HFF-Myc (cell line): Measurements from ENCODE around the gene MYCT1.
"Not testable (repeated sequence)": the region's sequence is repeated elsewhere in the genome, so short reads cannot be mapped to it uniquely, and the experiment has no call there.

Experiments used
- DNase-seq: peaks from one replicate; pipeline ENCODE4 v3.0.0-alpha.2; 2011; ENCODE audit warnings: low read depth; ENCODE audit errors: extremely low read depth
- H3K4me3 ChIP-seq: replicated peaks from 2 replicates; pipeline ENCODE4 v1.5.1; 2011; ENCODE audit warnings: low read depth, mild to moderate bottlenecking, control low read depth, low read length
- TF ChIP-seq, protein P1 (sequence below): IDR thresholded peaks from 2 replicates; pipeline ENCODE4 v1.5.1; 2012; ENCODE audit warnings: mild to moderate bottlenecking, low read depth, low read length, control low read depth; ENCODE audit errors: missing control alignments

MYCT1 gene

DNA sequence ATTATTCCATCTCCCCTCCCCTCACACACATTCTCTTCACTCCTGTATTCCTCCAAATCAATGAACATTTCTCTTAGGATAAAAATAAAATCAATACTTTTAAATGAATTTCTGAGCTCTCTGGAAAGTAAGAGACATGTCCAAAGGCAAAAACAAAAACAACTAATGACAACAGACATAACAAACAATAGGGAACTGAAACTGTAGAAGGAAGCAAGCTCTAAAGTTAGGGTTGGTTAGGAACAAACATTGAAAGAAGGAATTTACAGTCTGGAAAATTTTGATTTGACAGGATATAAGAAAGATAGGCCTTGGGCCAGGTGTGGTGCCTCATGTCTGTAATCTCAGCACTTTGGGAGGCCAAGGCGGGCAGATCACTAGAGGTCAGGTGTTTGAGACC, 17.5 kb upstream of the MYCT1 start:
- no peak for DNase-seq
- H3K4me3 ChIP-seq, result no peak overlapping the region
- TF ChIP-seq, protein P1, sequence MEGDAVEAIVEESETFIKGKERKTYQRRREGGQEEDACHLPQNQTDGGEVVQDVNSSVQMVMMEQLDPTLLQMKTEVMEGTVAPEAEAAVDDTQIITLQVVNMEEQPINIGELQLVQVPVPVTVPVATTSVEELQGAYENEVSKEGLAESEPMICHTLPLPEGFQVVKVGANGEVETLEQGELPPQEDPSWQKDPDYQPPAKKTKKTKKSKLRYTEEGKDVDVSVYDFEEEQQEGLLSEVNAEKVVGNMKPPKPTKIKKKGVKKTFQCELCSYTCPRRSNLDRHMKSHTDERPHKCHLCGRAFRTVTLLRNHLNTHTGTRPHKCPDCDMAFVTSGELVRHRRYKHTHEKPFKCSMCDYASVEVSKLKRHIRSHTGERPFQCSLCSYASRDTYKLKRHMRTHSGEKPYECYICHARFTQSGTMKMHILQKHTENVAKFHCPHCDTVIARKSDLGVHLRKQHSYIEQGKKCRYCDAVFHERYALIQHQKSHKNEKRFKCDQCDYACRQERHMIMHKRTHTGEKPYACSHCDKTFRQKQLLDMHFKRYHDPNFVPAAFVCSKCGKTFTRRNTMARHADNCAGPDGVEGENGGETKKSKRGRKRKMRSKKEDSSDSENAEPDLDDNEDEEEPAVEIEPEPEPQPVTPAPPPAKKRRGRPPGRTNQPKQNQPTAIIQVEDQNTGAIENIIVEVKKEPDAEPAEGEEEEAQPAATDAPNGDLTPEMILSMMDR, result no peak

DNA sequence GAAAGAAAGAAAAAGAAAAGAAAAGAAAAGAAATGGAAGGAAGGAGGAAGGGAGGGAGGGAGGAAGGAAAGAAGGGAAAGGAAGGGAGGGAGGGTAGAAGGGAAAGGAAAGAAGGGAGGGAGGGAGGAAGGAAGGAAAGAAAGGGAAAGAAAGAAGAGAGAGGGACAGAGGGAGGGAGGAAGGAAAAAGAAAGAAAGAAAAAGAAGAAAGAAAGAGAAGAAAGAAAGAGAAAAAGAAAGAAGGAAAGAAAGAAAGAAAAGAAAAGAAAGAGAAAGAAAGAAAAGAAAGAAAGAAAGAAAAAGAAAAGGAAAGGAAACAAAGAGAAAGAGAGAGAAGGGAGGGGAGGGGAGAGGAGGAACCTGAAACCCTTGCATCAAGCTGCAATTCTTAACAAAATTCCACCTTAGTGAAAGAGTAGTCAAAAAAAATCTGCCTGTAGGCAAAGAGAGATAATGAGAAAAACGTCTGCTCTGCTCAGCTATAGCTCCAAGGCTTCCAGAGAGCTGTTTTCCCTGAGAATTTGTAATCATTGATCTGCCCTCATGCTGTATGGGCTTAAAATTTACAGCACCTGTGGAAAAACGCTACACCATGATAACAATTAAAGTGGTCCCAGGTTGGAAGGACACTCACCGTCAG, 16.7 kb upstream of the MYCT1 start:
- H3K4me3 ChIP-seq, result no peak overlapping the region
- TF ChIP-seq, protein P1, result no peak
- DNase-seq, result no peak

DNA sequence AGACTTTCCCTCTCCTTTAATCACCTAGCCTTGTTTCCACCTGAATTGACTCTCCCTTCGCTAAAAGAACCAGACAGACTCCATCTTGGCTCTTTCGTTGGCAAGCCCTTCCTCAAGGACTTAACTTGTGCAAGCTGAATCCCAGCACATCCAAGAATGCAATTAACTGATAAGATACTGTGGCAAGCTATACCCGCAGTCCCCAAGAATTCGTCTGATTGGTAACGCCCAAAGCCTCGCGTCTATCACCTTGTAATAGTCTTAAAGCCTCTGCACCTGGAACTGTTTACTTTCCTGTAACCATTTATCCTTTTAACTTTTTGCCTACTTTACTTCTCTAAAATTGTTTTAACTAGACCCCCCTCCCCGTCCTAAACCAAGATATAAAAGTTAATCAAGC, 15.6 kb upstream of the MYCT1 start:
- TF ChIP-seq, protein P1, result no peak
- no peak for DNase-seq
- no peak overlapping the region for H3K4me3 ChIP-seq

GRCh38 chr6:152682935-152683334, 14.8 kb upstream of the MYCT1 start:
- not testable (repeated sequence) for H3K4me3 ChIP-seq, DNase-seq

DNA sequence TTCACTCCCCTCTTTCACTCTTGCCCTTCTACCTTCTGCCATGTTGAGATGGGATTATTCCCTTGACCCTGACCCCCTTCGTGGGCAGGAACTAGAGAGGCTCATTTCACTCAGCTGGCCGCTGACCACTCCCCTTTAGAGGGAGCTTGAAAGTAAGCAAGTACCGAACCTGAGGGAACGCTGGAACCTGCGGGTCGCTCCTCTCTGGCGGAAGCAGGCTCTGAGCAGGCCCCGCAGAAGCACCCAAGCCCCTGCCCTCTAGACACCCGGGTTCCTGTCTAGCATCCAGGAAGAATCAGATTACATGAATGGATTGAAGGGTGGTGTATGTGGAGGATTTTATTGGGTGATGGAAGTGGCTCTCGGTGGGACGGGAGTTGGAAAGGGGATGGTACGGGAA, 11.9 kb upstream of the MYCT1 start:
- TF ChIP-seq, protein P1, result no peak
- no peak for DNase-seq

DNA sequence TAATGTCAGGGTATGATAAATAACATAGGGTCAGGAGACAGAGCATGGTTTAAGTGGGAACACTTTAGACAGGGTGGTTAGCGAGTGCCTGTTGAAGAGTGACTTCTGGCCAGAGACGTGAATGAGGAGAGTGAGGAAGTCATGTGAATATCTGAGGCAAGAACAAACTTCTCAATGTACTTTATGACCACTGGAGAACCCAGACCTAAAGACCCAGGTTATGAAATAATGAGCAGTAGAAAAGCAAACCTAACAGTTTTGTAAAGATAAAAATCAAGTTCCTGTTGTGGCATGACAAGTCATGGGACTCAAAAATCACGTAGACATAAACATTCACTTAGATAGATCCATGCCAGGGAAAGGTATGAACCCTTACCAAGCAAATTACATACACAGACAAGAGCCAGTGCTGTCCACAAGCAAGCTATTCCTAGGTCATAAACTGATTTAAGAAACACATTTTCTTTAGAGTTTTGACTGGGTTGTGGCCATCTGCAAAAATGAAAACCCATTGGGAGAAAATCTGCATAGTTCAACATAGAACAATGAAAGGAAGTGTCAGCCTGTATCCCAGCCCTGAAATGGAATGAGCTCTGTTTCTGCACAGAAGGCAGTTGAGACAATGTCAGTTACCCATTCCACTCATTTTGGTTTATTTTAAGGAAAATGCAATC, 2.2 kb upstream of the MYCT1 start:
- DNase-seq, result no peak
- no peak overlapping the region for H3K4me3 ChIP-seq
- TF ChIP-seq, protein P1, result no peak

More for the DNA sequence above, 11.9 kb upstream of the MYCT1 start:
- H3K4me3 ChIP-seq, result no peak overlapping the region

DNA sequence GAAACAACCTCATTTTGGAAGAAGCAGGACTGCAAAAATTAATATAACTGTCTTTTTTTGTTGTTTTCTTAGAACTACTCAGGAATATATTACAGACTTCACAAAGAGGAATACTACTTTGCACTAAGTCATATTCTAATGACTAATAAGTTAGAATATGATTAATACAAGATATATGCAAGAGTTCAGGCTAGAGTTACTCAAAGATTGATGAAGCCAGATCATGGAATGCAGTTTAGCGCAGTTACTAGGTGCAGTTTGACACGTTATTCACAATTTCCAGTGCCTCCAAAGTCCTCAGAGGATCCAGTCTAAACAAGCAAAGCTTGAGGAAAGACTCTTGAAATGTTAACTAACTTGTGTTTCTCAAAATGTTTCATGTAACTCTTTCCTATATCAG, 1.2 kb upstream of the MYCT1 start:
- TF ChIP-seq, protein P1, result no peak
- DNase-seq, result no peak
- H3K4me3 ChIP-seq, result no peak overlapping the region
